ENCODE results near the gene P2RX2. TPM values are rescaled to one million over a fixed set of nuclear protein-coding genes. Genes with fewer than 3 reads are reported as not detected.

Gene P2RX2
- total and polyA plus RNA-seq, 4 donors = not detected

GRCh38 chr12:132669166-132669879 lies 50.7 kb downstream of the P2RX2 start:
- Histone ChIP-seq H3K36me3 (ENCODE audit: control insufficient read depth in 4 of 4, insufficient read depth in 3 of 4, low read depth in 1 of 4, low read length in 3 of 4) (peaks cover 14 to 52% (median 25%) of the 10 kb centered on the region in 4 donors), H3K4me1 (ENCODE audit: control insufficient read depth in 4 of 4, insufficient read depth in 4 of 4, low read length in 3 of 4) (peaks cover 7 to 22% (median 18%) of the 10 kb centered on the region in 4 donors), H3K9me3 (ENCODE audit: control insufficient read depth in 4 of 4, low read length in 3 of 4) (no peaks in the 10 kb centered on the region), H3K9ac (ENCODE audit: low read depth in 1 of 2, low read length in 2 of 2) (no peak overlapping the region), H3K4me3 (ENCODE audit: low read depth in 1 of 3, low read length in 3 of 3) (no peak overlapping the region), H3K27me3 (ENCODE audit: control insufficient read depth in 4 of 4, insufficient read depth in 4 of 4, low read length in 3 of 4) (no peaks in the 10 kb centered on the region), H3K27ac (ENCODE audit: low read depth in 1 of 2, low read length in 2 of 2) (no peak overlapping the region)
- 92% methylated on average over 17 of the region's 17 CpGs for WGBS
- no peak for TF ChIP-seq FOXA1 (IDR thresholded peaks at IDR 0.05)
- no peak for DNase-seq (ENCODE audit: low spot score)

Small RNA genes lying within 50 kb of the gene (small RNA-seq; reads per million reads assigned to genes)
- not detected for gene MIR6763

Other genes starting within 250 kb of the P2RX2 start
- gene FBRSL1, start 128.6 kb upstream of the P2RX2 start, total RNA-seq = 1 to 10 TPM; 4.4 to 6.8 TPM
- 10 to 100 TPM in 1 of 2 donors, 1 to 10 TPM in 1; 2.5 to 35.5 TPM for gene FBRSL1, start 128.6 kb upstream of the P2RX2 start, polyA plus RNA-seq
- 1 to 10 TPM in 1 of 2 donors, not detected in 1; 2.6 TPM for gene LRCOL1, start 8.2 kb upstream of the P2RX2 start, total RNA-seq
- 10 to 100 TPM in 1 of 2 donors, 1 to 10 TPM in 1; 5.9 to 40.7 TPM for gene LRCOL1, start 8.2 kb upstream of the P2RX2 start, polyA plus RNA-seq
- 10 to 100 TPM; 31.0 to 39.2 TPM for gene POLE, start 68.6 kb downstream of the P2RX2 start, total RNA-seq
- gene POLE, start 68.6 kb downstream of the P2RX2 start, polyA plus RNA-seq = 1 to 10 TPM; 7.6 to 8.4 TPM
- gene PXMP2, start 68.8 kb downstream of the P2RX2 start, total RNA-seq = 100 to 1,000 TPM in 1 of 2 donors, 10 to 100 TPM in 1; 43.8 to 117 TPM
- gene PXMP2, start 68.8 kb downstream of the P2RX2 start, polyA plus RNA-seq = 100 to 1,000 TPM; 153 to 259 TPM
- 10 to 100 TPM; 19.0 to 34.0 TPM for gene PGAM5, start 92.1 kb downstream of the P2RX2 start, total RNA-seq
- gene PGAM5, start 92.1 kb downstream of the P2RX2 start, polyA plus RNA-seq = 10 to 100 TPM in 1 of 2 donors, 1 to 10 TPM in 1; 6.3 to 25.4 TPM
- gene ANKLE2, start 143.1 kb downstream of the P2RX2 start, total RNA-seq = 10 to 100 TPM; 19.8 to 24.1 TPM
- 10 to 100 TPM in 1 of 2 donors, 1 to 10 TPM in 1; 8.4 to 11.1 TPM for gene ANKLE2, start 143.1 kb downstream of the P2RX2 start, polyA plus RNA-seq
- gene GOLGA3, start 210.1 kb downstream of the P2RX2 start, total RNA-seq = 10 to 100 TPM; 21.5 to 43.0 TPM
- 10 to 100 TPM in 1 of 2 donors, 1 to 10 TPM in 1; 5.0 to 10.0 TPM for gene GOLGA3, start 210.1 kb downstream of the P2RX2 start, polyA plus RNA-seq

All from liver (tissue), 10 donors.